H4 (cell line): ENCODE data around the gene ELL2. TPM values are rescaled to one million over a fixed set of nuclear protein-coding genes. Genes with fewer than 3 reads are reported as not detected.

Experiments used
- DNase-seq: peaks from one replicate; pipeline ENCODE4 v3.0.0-alpha.2; 2015; ENCODE audit warnings: low spot score
- total RNA-seq: library from RNA; depleted of rRNA; stranded (reverse); fragments of >200 nt; shearing (Covaris generic); gene quantifications from 2 replicates; pipeline ENCODE4 v1.2.3, GENCODE V29; 2014; rRNA removed

Gene ELL2
- total RNA-seq, result 11.2 and 15.2 TPM in 2 replicates

DNA sequence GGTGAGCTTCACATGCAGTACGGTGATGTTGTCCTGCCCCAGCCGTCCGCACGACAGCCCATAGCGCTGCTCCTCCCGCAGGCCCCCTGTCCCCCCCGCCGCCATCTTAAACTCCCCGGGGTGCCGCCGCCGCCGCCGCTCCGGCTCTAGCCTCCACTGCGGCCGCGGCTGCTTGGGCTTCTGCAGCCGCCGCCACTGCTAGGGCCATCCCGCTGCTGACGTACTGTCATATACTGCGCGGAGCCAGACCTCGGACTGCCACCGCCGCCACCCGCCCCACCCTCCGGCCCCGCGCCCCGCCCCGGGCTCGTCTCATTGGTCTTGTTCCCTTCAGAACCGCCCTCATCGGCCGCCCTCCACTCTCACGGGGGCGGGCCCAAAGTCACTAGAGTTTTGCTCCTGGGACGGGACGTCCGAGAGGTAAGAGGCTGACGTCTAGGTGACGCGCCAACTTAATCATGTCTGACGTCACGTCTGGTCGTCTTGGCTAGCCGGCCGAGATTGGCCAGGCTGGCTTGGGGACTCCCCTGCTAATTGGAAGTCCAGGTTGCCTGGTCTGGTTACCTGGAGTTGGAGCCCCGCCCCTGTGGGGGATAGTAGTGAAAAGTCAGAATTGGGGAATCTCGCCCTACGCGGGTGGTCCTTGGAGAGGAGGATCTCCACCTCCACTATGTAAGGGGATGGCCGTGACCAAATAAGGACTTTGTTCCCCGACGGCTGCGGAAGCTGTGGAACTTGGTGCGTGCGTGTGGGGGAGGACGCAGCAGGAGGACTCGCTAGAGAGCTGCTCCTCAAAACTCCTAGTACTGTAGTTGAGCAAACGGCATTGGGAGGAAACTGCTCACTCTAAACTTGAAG, at the start of gene ELL2:
Gene ELL2, minus strand, starts transcription at position 235 of the 858 bp plus-strand sequence. Its CDS starts 130 bp downstream, at position 105.
- DNase-seq, result peak; percentile 98

DNA sequence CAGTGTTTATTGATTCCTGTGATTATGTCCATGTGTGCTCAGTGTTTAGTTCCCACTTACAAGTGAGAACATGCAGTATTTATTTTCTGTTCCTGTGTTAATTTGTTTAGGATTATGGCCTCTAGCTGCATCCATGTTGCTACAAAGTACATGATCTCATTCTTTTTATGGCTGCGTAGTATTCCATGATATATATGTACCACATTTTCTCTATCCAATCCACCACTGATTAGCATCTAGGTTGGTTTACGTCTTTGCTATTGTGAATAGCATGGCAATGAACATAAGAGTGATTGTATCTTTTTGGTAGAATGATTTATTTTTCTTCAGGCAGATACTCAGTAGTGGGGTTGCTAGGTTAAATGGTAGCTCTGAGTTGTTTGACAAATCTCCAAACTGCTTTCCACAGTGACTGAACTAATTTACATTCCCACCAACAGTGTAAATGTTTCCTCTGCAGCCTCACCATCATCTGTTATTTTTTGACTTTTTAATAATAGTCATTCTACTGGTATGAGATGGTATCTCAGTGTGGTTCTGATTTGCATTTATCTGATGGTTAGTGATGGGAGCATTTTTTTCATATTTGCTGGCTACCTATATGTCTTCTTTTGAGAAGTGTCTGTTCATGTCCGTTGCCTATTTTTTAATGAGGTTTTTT, 47.5 kb upstream of the ELL2 start:
- DNase-seq, result no peak

DNA sequence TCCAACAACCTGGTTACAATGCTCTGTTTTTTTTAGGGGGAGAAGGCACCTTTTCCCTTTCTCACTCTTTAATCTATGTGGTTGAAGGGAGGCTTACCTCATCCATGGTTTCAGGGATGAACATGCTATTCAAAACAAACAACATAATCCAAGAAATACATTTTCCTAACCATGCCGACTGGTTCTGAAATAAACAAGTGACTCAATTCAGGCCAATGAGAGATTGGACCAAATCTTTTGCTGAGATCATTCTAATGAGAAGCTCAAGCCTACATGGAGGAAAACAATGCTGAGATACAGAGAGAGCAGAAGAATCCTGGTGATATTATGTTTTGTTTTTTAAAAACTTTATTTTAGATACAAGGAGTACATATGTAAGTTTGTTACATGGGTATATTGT, 46.8 kb upstream of the ELL2 start:
- no peak for DNase-seq

DNA sequence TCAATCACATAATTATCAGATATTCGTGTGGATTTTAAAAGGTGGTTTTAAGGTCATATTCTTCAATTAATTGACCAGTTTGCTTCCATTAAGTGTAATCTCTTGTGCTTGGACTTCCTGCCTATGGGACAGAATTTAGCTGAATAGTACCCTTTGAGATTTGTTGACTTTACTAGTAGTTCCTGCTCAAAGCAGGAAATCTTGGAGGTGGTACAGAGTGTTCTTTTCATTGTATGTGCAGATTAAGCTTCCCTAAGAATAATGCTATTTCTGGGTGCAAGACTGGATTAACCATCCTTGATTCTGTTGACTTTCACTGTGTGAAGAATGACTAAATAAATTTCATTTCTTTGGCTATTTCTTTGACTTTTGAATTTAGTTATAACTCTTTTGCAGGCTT, 45.4 kb upstream of the ELL2 start:
- DNase-seq, result no peak

DNA sequence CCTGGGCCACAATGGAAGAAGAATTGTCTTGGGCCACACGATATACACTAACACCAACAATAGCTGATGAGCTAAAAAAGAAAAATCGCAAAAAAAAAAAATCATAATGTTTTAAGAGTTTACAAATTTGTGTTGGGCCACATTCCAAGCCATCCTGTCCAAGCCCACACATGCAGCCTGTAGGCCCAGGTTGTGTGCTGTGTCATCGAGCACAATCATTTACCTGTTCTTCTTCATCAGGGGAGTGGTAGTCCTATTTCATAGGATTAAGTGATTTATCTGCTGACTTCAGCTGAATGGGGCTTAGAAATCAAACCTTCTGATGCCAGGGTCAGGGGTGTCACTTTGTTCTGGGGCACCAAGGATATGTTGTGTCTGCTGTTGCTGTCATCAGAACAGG, 44.6 kb upstream of the ELL2 start:
- no peak for DNase-seq

DNA sequence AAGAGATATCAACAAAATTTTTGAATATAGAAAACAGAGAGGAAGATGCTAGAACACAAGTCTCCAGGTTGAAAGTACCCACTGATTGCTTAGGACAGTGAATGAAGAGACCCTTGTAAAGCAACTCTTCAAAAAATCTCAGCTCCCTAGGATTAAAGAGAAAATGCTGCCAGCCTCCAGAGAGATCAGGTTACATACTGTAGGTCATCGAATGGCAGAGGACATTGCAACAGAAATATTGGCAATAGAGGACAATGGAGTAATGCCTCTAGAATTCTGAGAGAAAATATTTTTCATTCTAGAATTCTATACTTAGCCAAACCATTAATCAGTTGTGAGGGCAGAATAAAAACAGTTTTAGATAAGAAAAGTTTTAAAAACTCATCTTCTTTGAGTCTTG, 43.1 kb upstream of the ELL2 start:
- DNase-seq, result no peak

DNA sequence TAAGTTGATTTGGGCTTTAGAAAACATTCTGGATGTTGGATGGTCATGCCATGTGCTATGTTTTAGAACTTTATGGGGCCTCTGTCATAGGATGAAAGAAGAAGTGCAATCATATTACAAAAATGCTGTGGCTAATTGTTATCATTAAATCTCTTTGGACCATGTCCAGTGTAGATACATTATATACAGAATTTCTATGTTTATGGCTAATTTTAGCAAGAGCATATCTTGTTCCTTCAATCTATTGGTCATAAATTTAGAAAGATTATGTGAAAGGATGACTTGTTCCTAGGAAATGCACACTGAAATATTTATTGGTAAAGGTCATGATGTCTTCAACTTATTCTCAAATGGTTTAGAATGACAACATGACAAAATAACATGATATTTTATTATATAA, 42.4 kb upstream of the ELL2 start:
- DNase-seq, result no peak

DNA sequence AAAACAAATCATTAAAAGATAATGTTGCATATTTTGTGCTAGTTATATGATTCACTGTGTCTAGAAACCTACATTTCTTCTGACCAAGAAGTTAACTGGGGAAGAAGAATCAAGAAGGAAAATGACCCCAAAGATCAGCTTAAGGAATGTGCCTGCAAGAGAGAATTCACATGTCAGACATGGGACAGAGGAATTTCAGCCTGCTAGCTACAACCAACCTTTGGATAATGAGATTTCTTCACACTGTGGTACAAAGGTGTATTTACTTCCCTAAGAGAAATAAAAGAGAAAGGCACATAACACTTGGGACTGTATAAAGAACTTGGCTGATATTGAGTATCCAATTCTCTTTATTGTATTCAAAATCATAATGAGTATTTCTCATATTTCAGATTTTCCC, 39.6 kb upstream of the ELL2 start:
- DNase-seq, result no peak

DNA sequence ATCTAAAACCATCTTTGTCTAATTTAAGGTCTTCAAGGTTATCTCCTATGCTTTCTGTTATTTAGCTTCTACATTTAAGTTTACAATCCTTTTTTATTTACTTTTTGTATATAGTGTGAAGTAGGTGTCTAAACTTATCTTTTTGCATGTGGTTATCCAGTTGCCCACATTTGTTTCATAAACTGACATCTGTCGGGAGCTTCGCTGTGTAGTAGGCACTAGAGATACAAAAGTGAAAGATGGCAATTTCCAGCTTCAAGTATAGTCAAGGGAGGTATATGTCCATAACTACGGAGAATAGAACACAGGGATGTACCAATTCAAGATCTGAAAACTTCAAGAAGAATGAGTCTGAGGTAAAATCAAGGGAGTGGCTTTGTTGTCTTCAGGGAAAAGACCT, 38.7 kb upstream of the ELL2 start:
- DNase-seq, result no peak

DNA sequence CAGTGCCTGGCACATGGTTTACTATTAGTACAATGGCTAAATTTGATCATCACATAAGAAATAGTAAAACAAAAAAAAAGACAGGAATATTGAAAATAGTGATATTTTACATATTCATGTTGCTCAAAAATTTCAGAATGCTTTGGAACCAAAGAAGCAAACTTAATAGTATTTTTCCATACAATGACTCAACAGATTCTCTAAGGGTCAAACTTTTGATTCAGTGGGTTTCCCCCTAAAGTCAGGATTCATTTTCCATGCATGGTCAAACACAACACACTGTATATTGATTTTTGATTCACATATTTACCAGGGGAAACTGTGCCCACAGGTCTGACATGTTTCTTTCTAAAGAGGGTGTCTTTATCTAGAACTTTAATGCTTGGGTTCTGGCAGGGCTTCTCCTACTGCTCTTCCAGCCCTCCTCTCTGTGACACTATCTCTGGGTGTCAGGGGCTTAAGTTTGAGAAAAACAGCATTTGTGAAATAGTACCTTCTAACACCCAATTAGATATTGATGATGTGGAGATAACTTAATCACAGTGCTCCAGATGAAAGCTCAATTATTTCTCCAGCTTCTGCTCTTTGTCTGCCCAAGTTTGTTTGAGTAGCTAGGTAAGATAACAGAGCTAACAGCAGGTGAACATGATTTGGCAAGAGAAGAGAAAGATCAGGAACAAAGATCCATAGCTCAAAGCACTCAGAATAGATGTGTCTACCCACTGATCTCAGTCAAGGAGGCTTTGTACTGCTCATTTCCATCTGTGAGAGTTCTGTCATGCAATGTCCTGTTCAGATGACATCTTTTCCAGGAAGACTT, 35.5 kb upstream of the ELL2 start:
- no peak for DNase-seq

DNA sequence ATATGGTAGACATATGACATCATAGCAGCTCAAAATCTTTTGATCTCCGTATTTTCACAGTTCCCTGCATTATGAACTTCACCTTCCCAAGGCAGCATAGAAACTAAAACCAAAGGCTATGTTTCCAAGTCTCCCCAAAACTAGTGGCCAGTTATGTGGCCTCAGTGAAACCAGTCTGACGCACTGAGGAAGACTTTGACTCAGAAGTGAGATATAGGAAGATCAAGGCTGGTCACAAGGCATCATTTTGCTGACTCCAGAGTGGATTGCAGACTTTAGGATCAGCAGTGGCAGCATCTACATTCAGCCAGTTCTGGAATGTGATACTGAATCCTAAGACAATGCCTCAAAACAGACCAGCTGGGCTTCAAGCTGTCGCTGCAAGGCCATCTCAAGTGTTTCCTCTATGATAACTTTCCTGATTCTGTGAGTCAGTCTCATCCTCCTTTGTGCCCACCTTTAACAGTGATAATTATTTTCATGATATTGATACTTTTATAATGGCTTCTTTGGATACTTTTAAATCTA, 34.4 kb upstream of the ELL2 start:
- DNase-seq, result no peak

DNA sequence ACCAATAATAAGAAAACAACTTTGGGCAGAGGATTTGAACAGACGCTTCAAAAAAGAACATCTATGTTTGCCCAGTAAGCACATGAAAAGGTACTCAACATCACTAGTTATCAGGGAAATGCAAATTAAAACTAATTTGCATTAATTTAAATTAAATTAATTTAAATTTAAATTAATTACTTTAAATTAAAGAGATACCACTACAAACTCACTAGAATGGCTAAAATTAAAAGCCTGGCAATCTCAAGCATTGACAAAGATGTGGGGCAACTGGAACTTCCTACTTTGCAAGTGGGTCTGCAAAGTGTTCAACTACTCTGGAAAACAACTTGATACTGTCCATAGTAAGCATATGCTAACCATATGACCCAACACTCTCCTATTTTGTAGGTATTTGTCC, 32.1 kb upstream of the ELL2 start:
- DNase-seq, result no peak

DNA sequence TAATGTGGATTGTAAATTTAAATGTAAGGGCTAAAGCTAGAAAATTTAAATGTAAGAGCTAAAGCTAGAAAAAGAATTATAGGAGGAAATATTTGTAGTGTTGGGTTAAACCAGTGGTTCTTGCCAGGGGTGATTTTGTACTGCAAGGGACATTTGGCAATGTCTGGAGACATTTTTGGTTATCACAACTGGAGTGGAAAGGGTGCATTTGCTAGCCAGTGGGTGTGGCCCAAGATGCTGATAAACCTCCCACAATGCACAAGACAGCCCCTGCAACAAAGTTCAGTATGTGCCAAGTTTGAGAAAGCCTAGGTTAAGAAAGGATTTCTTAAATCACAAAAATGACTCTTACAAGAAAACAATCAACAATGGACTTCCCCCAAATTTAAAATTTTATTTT, 31.6 kb upstream of the ELL2 start:
- no peak for DNase-seq

DNA sequence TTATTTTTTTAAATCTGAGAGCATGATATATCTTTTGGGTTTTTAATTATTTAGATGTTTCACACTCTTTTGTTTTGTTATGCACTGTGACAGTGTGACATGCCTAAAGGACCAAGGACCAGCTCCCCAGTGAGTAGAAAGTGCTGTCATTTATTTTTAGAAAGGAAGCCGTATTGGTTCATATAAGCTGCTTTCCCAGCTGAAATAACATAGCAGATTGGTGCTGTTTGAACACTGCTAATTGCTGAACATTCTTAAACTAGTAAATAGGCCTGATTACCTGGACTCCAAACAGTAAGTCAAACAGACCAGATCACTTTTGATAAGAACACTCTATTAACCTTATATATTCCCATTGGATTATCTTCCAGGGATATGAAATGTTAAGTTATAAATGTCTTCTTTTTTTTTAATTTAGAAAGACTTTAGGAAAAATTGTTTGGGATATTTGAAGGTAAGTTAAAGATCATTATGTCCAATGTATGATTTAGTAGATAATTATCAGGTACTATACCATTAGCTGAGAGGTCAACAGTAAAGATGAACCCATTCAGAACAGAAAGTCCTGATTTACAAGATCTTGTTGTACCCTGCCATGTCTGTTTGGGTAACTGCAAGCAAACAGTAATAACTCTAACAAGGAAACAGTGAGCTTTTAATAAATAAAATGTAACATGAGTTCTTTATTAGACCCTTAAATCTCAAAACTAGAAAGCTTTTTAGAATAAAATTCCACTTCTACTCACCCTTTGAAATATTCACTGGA, 27.8 kb upstream of the ELL2 start:
- DNase-seq, result no peak

DNA sequence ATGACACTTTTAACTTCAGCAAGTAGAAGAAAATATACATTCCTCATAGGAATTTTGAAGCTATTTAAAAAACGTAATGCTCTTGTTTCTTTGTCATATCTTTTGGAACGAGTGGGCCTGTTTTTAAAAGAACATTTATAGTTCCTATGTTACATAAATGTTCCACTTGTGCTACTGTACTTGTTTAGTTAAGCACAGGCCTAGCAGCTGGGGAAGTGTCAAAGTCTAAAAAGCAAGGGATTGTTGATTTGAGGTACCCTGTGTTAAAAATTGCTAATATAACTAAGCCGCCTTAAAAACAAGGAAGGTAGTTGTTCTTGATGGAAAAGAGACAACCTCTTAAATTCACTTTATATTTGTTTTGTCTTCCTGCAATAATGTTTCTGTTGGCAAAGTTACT, 27.2 kb upstream of the ELL2 start:
- no peak for DNase-seq

DNA sequence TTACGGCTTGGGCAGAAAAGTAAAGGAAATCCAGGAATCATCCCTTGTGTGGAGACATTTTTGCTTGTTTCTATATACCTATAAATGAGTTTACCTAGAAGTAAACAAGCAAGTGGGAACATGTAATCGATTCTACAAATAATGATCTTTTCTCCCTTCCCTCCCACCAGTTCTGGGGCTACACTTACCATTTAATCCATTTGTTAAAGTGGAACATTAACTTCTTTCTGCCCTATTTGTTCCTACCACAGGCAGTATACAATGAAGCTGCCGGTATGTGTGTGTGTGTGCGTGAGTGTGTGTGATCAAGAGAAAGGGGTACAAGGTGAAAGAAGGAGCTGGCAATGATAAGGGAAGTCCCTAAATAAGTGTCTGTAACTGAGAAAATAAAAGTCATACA, 26.4 kb upstream of the ELL2 start:
- DNase-seq, result no peak

DNA sequence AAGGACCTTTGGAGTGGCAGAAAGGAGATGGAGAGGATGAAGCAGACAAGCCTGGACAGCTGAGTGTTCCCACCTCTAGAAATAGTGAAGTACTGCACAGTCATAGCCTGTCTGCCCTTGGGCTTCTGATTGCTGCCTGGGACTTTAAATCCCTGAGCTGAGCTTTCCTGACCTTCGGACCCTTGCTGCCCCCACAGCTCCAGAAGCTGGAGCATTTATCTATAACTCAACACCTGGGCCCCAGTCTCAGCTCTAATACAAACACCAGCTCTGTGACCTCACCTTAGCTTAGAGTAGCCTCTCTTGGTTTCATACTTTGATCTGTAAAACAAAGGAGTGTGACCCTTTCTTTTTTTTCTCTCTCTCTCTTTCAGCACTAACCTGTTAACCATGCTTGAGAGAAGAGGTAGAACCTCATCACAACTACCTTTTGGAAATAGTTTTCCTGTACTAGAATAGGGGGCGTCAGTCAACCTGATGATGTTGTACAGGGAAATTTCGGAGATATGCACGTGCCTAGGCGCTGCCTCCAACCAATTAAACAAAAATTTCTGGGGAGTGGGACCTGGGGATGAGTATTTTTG, 25.4 kb upstream of the ELL2 start:
- DNase-seq, result no peak

DNA sequence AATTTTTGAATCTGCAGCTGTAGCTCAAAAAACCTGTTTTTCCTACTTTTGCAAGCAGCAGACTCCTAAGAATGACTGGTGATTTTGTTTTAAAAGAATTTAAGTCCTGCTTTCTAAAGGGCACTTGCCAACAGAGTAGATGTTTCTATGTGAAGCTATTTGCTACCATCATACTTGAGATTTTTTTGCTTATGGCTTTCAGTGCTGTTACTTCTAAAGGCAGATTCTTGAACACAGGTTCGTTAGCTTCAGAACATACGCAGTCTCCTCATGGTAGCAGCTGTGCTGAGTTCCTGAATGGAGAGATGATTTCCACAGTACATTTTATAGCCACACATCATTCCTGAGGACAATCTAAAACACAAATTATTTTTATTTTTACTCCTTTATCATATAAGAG, 24.4 kb upstream of the ELL2 start:
- DNase-seq, result no peak

DNA sequence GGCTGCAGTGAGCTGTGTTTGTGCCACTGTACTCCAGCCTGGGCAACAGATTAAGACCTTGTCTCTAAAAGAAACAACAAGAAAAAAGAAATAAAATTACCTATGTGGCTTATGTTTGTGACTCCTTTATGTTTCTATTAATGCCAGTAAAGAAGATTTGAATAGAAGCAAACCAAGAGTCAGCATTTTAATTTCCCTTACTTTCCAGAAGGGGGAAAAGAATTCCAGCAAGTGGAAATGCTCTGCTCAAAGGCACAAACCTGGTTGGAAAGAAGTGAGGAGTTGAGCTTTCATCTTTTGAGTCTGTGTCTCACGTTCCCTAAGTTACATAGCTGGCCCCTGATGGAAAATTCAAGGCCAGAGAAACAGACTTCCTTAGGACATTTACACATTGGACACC, 23.6 kb upstream of the ELL2 start:
- DNase-seq, result no peak

DNA sequence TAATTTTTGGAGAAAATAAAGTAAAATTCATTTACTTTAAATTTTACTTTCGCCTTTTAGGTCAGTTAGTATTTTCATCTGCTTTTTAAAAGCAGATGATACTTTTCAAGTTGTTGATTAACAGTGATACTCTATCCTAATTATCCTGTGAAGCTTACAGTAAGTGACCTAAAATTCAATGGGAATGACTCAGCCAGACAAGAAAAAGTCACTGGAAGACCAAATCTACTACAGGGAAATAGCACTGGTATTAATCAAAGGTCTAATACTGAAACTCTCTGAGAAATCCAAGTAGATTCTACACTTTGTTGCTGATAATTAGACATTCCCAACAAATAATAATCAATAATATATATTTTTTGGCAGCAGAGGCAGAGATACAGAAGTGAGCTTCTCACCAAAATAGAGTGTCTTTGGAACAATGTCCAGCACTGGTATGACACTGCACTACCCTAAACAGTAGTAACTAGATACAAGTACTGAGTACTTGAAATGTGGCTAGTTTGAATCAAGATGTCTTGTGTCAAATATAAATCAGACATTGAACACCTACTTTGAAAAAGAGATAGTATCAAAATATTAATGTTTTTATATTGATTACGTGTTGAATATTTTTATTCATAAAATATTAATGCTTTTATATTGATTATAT, 22.8 kb upstream of the ELL2 start:
- DNase-seq, result no peak

DNA sequence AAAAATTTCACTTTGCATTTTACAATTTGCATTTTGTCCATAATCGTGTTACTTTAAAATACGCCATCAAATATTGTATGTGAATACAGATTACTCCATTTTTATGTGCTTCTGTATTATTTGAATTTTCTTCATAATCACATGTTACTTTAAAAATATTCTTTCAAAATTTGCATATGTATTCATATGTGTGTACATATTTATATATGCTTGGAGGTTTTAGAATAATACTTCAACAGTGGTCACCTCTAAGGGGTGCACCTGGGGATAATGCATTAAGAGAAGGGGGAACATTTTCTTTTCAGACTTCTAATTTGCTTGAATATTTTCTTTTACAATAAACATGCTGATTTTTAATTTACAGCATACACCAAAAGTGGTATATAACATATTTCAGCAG, 21.9 kb upstream of the ELL2 start:
- DNase-seq, result no peak
